HCT116 (cell line): ENCODE measurements around the gene TTC9B. TPM values are rescaled to one million over a fixed set of nuclear protein-coding genes. Genes with fewer than 3 reads are reported as not detected.

Source experiments
- ATAC-seq: fragments of 200-7000 bp; cut with Tn5 transposase; 2 replicates; pipeline ENCODE4 v1.9.1; 2020; ENCODE audit warnings: mild to moderate bottlenecking, moderate library complexity
- BruUV-seq: library from RNA; stranded (reverse); fragments of 400-500 nt; replicated peaks from 2 replicates; lab custom pipeline; 2021; lab: Mats Ljungman, UMichigan
- CTCF ChIA-PET: fragments of 300-600 bp; sonication (Branson Sonifier 250); formaldehyde crosslinking; loops from one replicate; lab custom pipeline; 2021; ENCODE audit warnings: antibody characterized with exemption; lab: Charles Lee
- POLR2A ChIA-PET: fragments of 300-600, 350-600 bp; sonication (Branson Sonifier 250); formaldehyde crosslinking; loops from one replicate; lab custom pipeline; 2021; ENCODE audit warnings: antibody characterized with exemption; lab: Charles Lee
- RAD21 ChIA-PET, 2 experiments: fragments of 300-600 bp; sonication (Branson Sonifier 250); formaldehyde crosslinking; loops; one replicate each; lab custom pipeline; 2023; ENCODE audit warnings: low total read pairs in 2 of 2; ENCODE audit not compliant: uncharacterized antibody in 2 of 2, unreplicated experiment in 2 of 2, low non-redundant PET in 1 of 2; lab: Charles Lee
- DNase-seq: peaks from one replicate; pipeline ENCODE4 v3.0.0-alpha.2; 2010; ENCODE audit warnings: low read depth, low spot score
- H2AFZ ChIP-seq: fragments of 200-600 bp; shearing (Covaris generic), sonication (generic); 2 replicates; pipeline ENCODE4 v1.6.1; 2017; ENCODE audit warnings: low read depth, mixed run types, mixed read lengths, antibody characterized with exemption, low read length; ENCODE audit not compliant: poor library complexity, severe bottlenecking
- H3K27ac ChIP-seq: 2 replicates; pipeline ENCODE4 v1.5.1; 2012; ENCODE audit warnings: low read depth, low read length
- H3K27me3 ChIP-seq: fragments of 200-600 bp; sonication (generic); 2 replicates; pipeline ENCODE4 v1.6.1; 2016; ENCODE audit warnings: mixed run types, low read length, mixed read lengths; ENCODE audit not compliant: insufficient read depth
- H3K36me3 ChIP-seq, 2 experiments: fragments of 200-500 bp in 1 of 2; fragments of 200-600 bp in 1 of 2; sonication (Bioruptor generic) in 1 of 2; sonication (generic) in 1 of 2; 2 replicates each; pipeline versions ENCODE4 v1.5.1 to v1.6.1; 2014 to 2016; ENCODE audit warnings: low read length in 2 of 2, inconsistent platforms in 1 of 2, mixed read lengths in 1 of 2, mixed run types in 1 of 2; ENCODE audit not compliant: insufficient read depth in 2 of 2, control insufficient read depth in 1 of 2
- H3K4me1 ChIP-seq, 2 experiments: fragments of 200-600 bp in 1 of 2; sonication (generic) in 1 of 2; 2 replicates each; pipeline versions ENCODE4 v1.5.1 to v1.6.1; 2012 to 2017; ENCODE audit warnings: low read length in 2 of 2, inconsistent platforms in 1 of 2, mild to moderate bottlenecking in 1 of 2, mixed read lengths in 1 of 2, mixed run types in 1 of 2, moderate library complexity in 1 of 2; ENCODE audit not compliant: insufficient read depth in 2 of 2, control insufficient read depth in 1 of 2
- H3K4me2 ChIP-seq: fragments of 200-600 bp; sonication (generic); 2 replicates; pipeline ENCODE4 v1.6.1; 2017; ENCODE audit warnings: mixed run types, low read length, mixed read lengths
- H3K4me3 ChIP-seq, 2 experiments: fragments of 200-600 bp in 1 of 2; sonication (generic) in 1 of 2; replicated peaks in 1 of 2; 2 replicates each; pipeline ENCODE4 v1.5.1; 2011 to 2016; ENCODE audit warnings: low read length in 2 of 2, control low read depth in 1 of 2, low read depth in 1 of 2, mild to moderate bottlenecking in 1 of 2, mixed read lengths in 1 of 2, mixed run types in 1 of 2
- H3K79me2 ChIP-seq: fragments of 200-600 bp; sonication (generic); 2 replicates; pipeline ENCODE4 v1.6.1; 2017; ENCODE audit warnings: mild to moderate bottlenecking, mixed run types, low read length, moderate library complexity, mixed read lengths; ENCODE audit not compliant: insufficient read depth
- H3K9ac ChIP-seq: fragments of 200-600 bp; sonication (generic); 2 replicates; pipeline ENCODE4 v1.6.1; 2016; ENCODE audit warnings: low read length, mixed read lengths
- H3K9me2 ChIP-seq: fragments of 200-600 bp; sonication (generic), shearing (Covaris generic); 2 replicates; pipeline ENCODE4 v1.6.1; 2017; ENCODE audit warnings: mixed run types, mild to moderate bottlenecking, moderate library complexity; ENCODE audit not compliant: insufficient read depth
- H3K9me3 ChIP-seq, 2 experiments: fragments of 200-500 bp in 1 of 2; fragments of 200-600 bp in 1 of 2; sonication (Bioruptor generic) in 1 of 2; sonication (generic) in 1 of 2; 2 replicates each; pipeline ENCODE4 v1.6.1; 2014 to 2017; ENCODE audit warnings: low read length in 2 of 2, mixed read lengths in 2 of 2, inconsistent platforms in 1 of 2, low read depth in 1 of 2, mild to moderate bottlenecking in 1 of 2, mixed run types in 1 of 2, moderate library complexity in 1 of 2; ENCODE audit not compliant: control insufficient read depth in 1 of 2, insufficient read depth in 1 of 2
- H4K20me1 ChIP-seq: fragments of 200-600 bp; sonication (generic), shearing (Covaris generic); 2 replicates; pipeline ENCODE4 v1.6.1; 2017; ENCODE audit warnings: mixed run types, mild to moderate bottlenecking, moderate library complexity; ENCODE audit not compliant: insufficient read depth
- ELF1 ChIP-seq: IDR thresholded peaks from 2 replicates; pipeline ENCODE4 v1.6.1; 2012; ENCODE audit warnings: low read depth, borderline replicate concordance
- EZH2 ChIP-seq: fragments of 200-600 bp; sonication (generic); IDR thresholded peaks from 2 replicates; pipeline ENCODE4 v1.6.1; 2017; ENCODE audit warnings: antibody characterized with exemption, mixed run types
- EZH2phosphoT487 ChIP-seq: fragments of 200-600 bp; IDR thresholded peaks from 2 replicates; pipeline ENCODE4 v1.6.1; 2018; ENCODE audit warnings: antibody characterized with exemption, borderline replicate concordance
- JUND ChIP-seq: IDR thresholded peaks from 2 replicates; pipeline ENCODE4 v1.6.1; 2012
- SIN3A ChIP-seq: IDR thresholded peaks from 2 replicates; pipeline ENCODE4 v1.6.1; 2012; ENCODE audit warnings: low read depth
- SP1 ChIP-seq: IDR thresholded peaks from 2 replicates; pipeline ENCODE4 v1.6.1; 2012; ENCODE audit warnings: low read depth
- TCF7L2 ChIP-seq: IDR thresholded peaks from 2 replicates; pipeline ENCODE4 v1.7.0; 2011; ENCODE audit warnings: borderline replicate concordance, inconsistent platforms; ENCODE audit not compliant: insufficient read depth, insufficient read length; ENCODE audit errors: extremely low read depth
- ZNF274 ChIP-seq: fragments of 200-500 bp; sonication (Bioruptor generic); IDR thresholded peaks from 2 replicates; pipeline ENCODE4 v1.6.1; 2014; ENCODE audit warnings: mild to moderate bottlenecking, low read depth, low read length, inconsistent platforms
- intact Hi-C: fragments of 100-400 bp; cut with micrococcal nuclease; formaldehyde crosslinking; loops from 2 replicates; pipeline ENCODE4 v1.10.0; 2022
- total RNA-seq: library from RNA; stranded (reverse); gene quantifications from one replicate; pipeline ENCODE4 v1.2.1, GENCODE V29; 2021; ENCODE audit not compliant: unreplicated experiment
- TF ChIP-seq, protein P1 (sequence below), 3 experiments: fragments of 200-600 bp in 1 of 3; sonication (generic) in 1 of 3; IDR thresholded peaks in 2 of 3; conservative IDR thresholded peaks in 1 of 3; 2 replicates each; pipeline ENCODE4 v1.5.1; 2012 to 2017; ENCODE audit warnings: low read depth in 2 of 3, low read length in 2 of 3, antibody characterized with exemption in 1 of 3, borderline replicate concordance in 1 of 3, control low read depth in 1 of 3, mild to moderate bottlenecking in 1 of 3, mixed read lengths in 1 of 3, mixed run types in 1 of 3, moderate library complexity in 1 of 3; ENCODE audit not compliant: insufficient read depth in 1 of 3

TTC9B gene
- total RNA-seq, 1 experiment from 2014 or later, result 1.7 TPM

DNA sequence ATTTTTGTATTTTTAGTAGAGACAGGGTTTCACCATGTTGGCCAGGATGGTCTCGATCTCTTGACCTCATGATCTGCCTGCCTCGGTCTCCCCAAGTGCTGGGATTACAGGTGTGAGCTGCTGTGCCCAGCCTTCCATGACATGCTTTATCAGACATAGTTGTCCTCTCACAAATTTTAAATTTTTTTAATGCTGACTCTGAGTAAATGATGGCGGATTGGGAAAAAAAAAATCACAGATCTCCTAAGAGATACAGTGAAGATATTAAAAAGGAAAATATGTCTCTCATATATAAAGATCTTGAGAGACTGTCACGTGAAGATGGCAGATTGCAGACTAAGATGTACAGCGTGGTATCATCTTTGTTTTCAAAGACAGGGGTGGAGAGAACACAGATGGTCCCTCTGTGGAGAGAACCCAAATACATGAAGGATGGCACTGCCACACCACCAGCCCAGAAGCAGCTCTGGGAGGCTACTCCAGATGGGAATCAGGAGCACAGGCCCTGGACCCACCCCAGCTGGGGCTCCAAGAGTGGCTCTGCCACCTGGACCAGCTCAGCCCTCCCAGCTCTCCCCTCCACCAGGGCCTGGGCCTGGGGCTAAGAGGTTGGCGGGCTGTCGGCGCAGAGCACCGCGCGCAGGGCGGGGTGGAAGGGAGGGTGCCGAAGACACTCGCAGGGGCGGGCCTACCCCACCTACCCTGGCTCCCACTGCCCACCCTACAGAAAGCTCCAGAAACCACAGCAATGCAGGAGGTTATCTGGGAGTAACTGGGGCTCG is 28.3 kb upstream of the TTC9B start:
- Histone ChIP-seq H3K4me2 (no peak overlapping the region), H3K27ac (no peak overlapping the region), H3K9me2 (no peaks in the 10 kb centered on the region), H3K4me1 (no peaks in the 10 kb centered on the region), H2AFZ (no peak overlapping the region), H3K4me3 (no peak overlapping the region), H3K36me3 (no peaks in the 10 kb centered on the region; a peak in 1 of 4 replicates), H3K9ac (no peak overlapping the region), H3K9me3 (no peaks in the 10 kb centered on the region), H4K20me1 (no peaks in the 10 kb centered on the region), H3K79me2 (peaks cover 16% of the 10 kb centered on the region; the same call in 1 of the 2 replicates), H3K27me3 (no peaks in the 10 kb centered on the region)
- no TSS peak for BruUV-seq
- ATAC-seq, result no peak
- ChIA-PET CTCF (no interaction called here), RAD21 (no interaction called here), POLR2A (no interaction called here)
- TF ChIP-seq EZH2phosphoT487 (no peak), SP1 (no peak), ZNF274 (no peak), SIN3A (no peak), ELF1 (no peak), TCF7L2 (no peak), EZH2 (no peak), JUND (no peak)
- TF ChIP-seq, protein P1, sequence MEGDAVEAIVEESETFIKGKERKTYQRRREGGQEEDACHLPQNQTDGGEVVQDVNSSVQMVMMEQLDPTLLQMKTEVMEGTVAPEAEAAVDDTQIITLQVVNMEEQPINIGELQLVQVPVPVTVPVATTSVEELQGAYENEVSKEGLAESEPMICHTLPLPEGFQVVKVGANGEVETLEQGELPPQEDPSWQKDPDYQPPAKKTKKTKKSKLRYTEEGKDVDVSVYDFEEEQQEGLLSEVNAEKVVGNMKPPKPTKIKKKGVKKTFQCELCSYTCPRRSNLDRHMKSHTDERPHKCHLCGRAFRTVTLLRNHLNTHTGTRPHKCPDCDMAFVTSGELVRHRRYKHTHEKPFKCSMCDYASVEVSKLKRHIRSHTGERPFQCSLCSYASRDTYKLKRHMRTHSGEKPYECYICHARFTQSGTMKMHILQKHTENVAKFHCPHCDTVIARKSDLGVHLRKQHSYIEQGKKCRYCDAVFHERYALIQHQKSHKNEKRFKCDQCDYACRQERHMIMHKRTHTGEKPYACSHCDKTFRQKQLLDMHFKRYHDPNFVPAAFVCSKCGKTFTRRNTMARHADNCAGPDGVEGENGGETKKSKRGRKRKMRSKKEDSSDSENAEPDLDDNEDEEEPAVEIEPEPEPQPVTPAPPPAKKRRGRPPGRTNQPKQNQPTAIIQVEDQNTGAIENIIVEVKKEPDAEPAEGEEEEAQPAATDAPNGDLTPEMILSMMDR (IDR thresholded peaks at IDR 0.05 in 2 of 3, conservative IDR thresholded peaks at IDR 0.05 in 1 of 3; ENCODE audit: borderline replicate concordance in 1 of 3, insufficient read depth in 1 of 3, low read depth in 2 of 3, low read length in 2 of 3), result no peak
- DNase-seq, result no peak
- intact Hi-C loops, result no loop called here
